GM23248 (cell line): Measurements from ENCODE around the gene PALMD.

Source experiments
- EZH2 ChIP-seq: fragments of 200-600 bp; sonication (generic); IDR thresholded peaks from 2 replicates; pipeline ENCODE4 v1.6.1; 2018; ENCODE audit warnings: antibody characterized with exemption, mild to moderate bottlenecking; ENCODE audit not compliant: insufficient read depth, poor library complexity, severe bottlenecking
- EZH2phosphoT487 ChIP-seq: fragments of 200-600 bp; sonication (generic); IDR thresholded peaks from 2 replicates; pipeline ENCODE4 v1.6.1; 2018; ENCODE audit warnings: antibody characterized with exemption, moderate library complexity, mild to moderate bottlenecking, low read depth; ENCODE audit not compliant: insufficient read depth

GRCh38 chr1:99629164-99629563, 16.7 kb upstream of the PALMD start:
- TF ChIP-seq EZH2phosphoT487 (no peak), EZH2 (no peak)
